IMR-90 (cell line): ENCODE data around the gene SP140L.
"Not testable (repeated sequence)": the region's sequence is repeated elsewhere in the genome, so short reads cannot be mapped to it uniquely, and the experiment has no call there.

Source experiments
- CEBPB ChIP-seq: IDR thresholded peaks from 2 replicates; pipeline ENCODE4 v1.6.1; 2012; ENCODE audit warnings: low read depth, low read length, improper control_type of control experiment
- CHD1 ChIP-seq: IDR thresholded peaks from 2 replicates; pipeline ENCODE4 v1.6.1; 2012; ENCODE audit warnings: low read depth, low read length, improper control_type of control experiment
- CTCF ChIP-seq: conservative IDR thresholded peaks from 2 replicates; pipeline ENCODE4 v1.5.1; 2012; ENCODE audit warnings: mild to moderate bottlenecking, low read depth, low read length, improper control_type of control experiment
- MAFK ChIP-seq: IDR thresholded peaks from 2 replicates; pipeline ENCODE4 v1.6.1; 2012; ENCODE audit warnings: low read depth, low read length, improper control_type of control experiment
- POLR2A ChIP-seq: IDR thresholded peaks from 2 replicates; pipeline ENCODE4 v1.6.1; 2012; ENCODE audit warnings: mild to moderate bottlenecking, low read depth, low read length
- RAD21 ChIP-seq: IDR thresholded peaks from 2 replicates; pipeline ENCODE4 v1.6.1; 2012; ENCODE audit warnings: low read length, improper control_type of control experiment
- RFX5 ChIP-seq: IDR thresholded peaks from 2 replicates; pipeline ENCODE4 v1.8.0; 2012; ENCODE audit warnings: low read depth, mild to moderate bottlenecking, low read length, moderate library complexity
- SMC3 ChIP-seq: fragments of 150-350 bp; IDR thresholded peaks from 2 replicates; pipeline ENCODE4 v1.6.1; 2016; ENCODE audit warnings: low read depth, mild to moderate bottlenecking, antibody characterized with exemption, low read length, moderate library complexity
- USF2 ChIP-seq: fragments of 150-350 bp; IDR thresholded peaks from 2 replicates; pipeline ENCODE4 v1.6.1; 2017; ENCODE audit warnings: mild to moderate bottlenecking, antibody characterized with exemption, low read length, low read depth

DNA sequence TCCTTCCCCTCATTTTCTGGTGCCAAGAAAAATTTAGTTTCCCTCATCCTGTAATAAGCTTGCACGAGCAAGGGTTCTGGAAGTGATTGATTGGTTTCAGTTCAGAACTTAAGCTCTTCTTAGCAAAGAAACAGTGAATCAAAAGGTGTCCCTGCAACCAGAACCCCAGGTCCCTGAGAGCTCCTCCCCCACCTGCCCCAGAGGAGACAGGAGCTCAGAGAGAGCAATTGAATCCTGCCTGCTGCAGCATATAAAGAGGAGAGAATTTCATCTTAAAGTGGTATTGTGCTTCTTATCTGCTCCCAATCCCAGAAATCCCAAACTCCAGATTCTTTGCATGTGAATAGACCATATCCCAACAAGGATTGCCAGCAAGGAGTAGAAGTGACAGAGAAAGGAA is 15.4 kb upstream of the SP140L start:
- not testable (repeated sequence) for TF ChIP-seq MAFK, RAD21, CTCF, RFX5, USF2, POLR2A, CEBPB, SMC3, CHD1
